HuH-7 (cell line): ENCODE results near the gene CABP4.

Experiments used
- DNase-seq: peaks from one replicate; pipeline ENCODE4 v3.0.0; 2011; ENCODE audit warnings: low spot score

Gene CABP4

GRCh38 chr11:67496113-67496512 lies 41.0 kb downstream of the CABP4 start:
- DNase-seq, result no peak

- no peak for DNase-seq
Measured at GRCh38 chr11:67497656-67498291, 42.6 kb downstream of the CABP4 start.

- DNase-seq, result no peak
Measured at GRCh38 chr11:67498544-67498972, 43.4 kb downstream of the CABP4 start.

GRCh38 chr11:67499808-67500483 lies 44.8 kb downstream of the CABP4 start:
- DNase-seq, result no peak

- no peak for DNase-seq
Measured at GRCh38 chr11:67500484-67500821, 45.3 kb downstream of the CABP4 start.

- DNase-seq, result no peak
Measured at GRCh38 chr11:67500831-67501715, 45.9 kb downstream of the CABP4 start.

GRCh38 chr11:67501854-67502253 lies 46.7 kb downstream of the CABP4 start:
- no peak for DNase-seq

GRCh38 chr11:67502328-67502979 lies 47.3 kb downstream of the CABP4 start:
- DNase-seq, result no peak

GRCh38 chr11:67503119-67504004 lies 48.2 kb downstream of the CABP4 start:
- DNase-seq, result no peak

GRCh38 chr11:67504005-67504949 lies 49.1 kb downstream of the CABP4 start:
- peak; percentile 95 for DNase-seq

GRCh38 chr11:67504950-67505581 lies 49.9 kb downstream of the CABP4 start, which contains the start of gene PITPNM1:
PITPNM1 (minus strand) TSS chr11:67505363; CDS start chr11:67504180, 1,183 bp downstream.
- peak; percentile 100 for DNase-seq

GRCh38 chr11:67505605-67506396 lies 50.6 kb downstream of the CABP4 start:
- DNase-seq, result peak; percentile 100

- DNase-seq, result no peak
Measured at GRCh38 chr11:67506426-67507051, 51.4 kb downstream of the CABP4 start.

GRCh38 chr11:67507242-67507863 lies 52.2 kb downstream of the CABP4 start:
- DNase-seq, result peak; percentile 95

- peak; percentile 100 for DNase-seq
Measured at GRCh38 chr11:67507864-67508485, 52.8 kb downstream of the CABP4 start, which contains the start of gene CDK2AP2. CDK2AP2 (minus strand) TSS chr11:67508162; CDS start chr11:67508082, 80 bp downstream.

- DNase-seq, result peak; percentile 100
Measured at GRCh38 chr11:67508486-67509121, 53.5 kb downstream of the CABP4 start.

- DNase-seq, result no peak
Measured at GRCh38 chr11:67510023-67510345, 54.8 kb downstream of the CABP4 start.
